ENCODE results near the gene LIX1L. TPM values are rescaled to one million over a fixed set of nuclear protein-coding genes. Genes with fewer than 3 reads are reported as not detected.

LIX1L gene
- total and polyA plus RNA-seq, 2 of the 13 experiments (the other 11 are each of a cell fraction or from before 2014, with no cell fraction given), result 8.1 to 24.9 TPM

DNA sequence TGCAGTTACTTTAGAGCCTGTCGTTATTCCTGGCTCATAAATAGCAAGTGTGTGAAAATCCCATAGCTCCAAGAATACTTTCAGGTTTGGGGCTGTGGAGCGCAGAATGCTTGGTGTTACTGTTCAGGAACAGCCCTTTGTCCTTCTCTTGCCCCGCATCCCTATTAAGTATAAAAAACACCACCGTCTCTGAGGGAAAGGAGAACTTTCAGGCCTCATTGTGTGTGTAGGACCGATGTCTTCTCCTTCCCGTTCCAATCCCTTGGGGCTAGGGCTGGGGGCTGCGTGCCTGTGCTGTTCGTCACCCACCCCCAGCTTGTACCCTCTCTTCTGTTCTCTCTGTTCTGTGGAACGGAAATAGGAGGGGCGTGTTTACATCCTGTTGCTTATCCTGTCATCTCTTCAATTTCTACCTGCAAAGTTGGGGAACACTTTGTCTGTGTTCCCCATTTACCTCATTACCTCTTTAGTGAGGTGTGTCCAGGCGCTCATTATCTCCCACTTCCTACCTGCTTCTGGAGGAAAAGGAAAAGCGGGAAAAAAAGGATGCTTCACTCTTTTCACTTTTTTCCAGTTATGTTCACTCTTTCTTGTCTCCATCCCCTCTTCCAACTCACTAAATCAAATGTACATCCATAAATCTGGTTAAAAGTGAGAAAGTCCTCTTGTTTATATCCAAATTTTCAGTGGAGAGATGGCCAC, 39.4 kb upstream of the LIX1L start (continued):
- TF ChIP-seq, protein P1, sequence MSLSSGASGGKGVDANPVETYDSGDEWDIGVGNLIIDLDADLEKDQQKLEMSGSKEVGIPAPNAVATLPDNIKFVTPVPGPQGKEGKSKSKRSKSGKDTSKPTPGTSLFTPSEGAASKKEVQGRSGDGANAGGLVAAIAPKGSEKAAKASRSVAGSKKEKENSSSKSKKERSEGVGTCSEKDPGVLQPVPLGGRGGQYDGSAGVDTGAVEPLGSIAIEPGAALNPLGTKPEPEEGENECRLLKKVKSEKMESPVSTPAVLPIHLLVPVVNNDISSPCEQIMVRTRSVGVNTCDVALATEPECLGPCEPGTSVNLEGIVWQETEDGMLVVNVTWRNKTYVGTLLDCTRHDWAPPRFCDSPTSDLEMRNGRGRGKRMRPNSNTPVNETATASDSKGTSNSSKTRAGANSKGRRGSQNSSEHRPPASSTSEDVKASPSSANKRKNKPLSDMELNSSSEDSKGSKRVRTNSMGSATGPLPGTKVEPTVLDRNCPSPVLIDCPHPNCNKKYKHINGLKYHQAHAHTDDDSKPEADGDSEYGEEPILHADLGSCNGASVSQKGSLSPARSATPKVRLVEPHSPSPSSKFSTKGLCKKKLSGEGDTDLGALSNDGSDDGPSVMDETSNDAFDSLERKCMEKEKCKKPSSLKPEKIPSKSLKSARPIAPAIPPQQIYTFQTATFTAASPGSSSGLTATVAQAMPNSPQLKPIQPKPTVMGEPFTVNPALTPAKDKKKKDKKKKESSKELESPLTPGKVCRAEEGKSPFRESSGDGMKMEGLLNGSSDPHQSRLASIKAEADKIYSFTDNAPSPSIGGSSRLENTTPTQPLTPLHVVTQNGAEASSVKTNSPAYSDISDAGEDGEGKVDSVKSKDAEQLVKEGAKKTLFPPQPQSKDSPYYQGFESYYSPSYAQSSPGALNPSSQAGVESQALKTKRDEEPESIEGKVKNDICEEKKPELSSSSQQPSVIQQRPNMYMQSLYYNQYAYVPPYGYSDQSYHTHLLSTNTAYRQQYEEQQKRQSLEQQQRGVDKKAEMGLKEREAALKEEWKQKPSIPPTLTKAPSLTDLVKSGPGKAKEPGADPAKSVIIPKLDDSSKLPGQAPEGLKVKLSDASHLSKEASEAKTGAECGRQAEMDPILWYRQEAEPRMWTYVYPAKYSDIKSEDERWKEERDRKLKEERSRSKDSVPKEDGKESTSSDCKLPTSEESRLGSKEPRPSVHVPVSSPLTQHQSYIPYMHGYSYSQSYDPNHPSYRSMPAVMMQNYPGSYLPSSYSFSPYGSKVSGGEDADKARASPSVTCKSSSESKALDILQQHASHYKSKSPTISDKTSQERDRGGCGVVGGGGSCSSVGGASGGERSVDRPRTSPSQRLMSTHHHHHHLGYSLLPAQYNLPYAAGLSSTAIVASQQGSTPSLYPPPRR (CRISPR knock-in tag; IDR thresholded peaks at IDR 0.05; ENCODE audit: borderline replicate concordance), result no peak
- TF ChIP-seq, protein P2, sequence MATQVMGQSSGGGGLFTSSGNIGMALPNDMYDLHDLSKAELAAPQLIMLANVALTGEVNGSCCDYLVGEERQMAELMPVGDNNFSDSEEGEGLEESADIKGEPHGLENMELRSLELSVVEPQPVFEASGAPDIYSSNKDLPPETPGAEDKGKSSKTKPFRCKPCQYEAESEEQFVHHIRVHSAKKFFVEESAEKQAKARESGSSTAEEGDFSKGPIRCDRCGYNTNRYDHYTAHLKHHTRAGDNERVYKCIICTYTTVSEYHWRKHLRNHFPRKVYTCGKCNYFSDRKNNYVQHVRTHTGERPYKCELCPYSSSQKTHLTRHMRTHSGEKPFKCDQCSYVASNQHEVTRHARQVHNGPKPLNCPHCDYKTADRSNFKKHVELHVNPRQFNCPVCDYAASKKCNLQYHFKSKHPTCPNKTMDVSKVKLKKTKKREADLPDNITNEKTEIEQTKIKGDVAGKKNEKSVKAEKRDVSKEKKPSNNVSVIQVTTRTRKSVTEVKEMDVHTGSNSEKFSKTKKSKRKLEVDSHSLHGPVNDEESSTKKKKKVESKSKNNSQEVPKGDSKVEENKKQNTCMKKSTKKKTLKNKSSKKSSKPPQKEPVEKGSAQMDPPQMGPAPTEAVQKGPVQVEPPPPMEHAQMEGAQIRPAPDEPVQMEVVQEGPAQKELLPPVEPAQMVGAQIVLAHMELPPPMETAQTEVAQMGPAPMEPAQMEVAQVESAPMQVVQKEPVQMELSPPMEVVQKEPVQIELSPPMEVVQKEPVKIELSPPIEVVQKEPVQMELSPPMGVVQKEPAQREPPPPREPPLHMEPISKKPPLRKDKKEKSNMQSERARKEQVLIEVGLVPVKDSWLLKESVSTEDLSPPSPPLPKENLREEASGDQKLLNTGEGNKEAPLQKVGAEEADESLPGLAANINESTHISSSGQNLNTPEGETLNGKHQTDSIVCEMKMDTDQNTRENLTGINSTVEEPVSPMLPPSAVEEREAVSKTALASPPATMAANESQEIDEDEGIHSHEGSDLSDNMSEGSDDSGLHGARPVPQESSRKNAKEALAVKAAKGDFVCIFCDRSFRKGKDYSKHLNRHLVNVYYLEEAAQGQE (IDR thresholded peaks at IDR 0.05; ENCODE audit: borderline replicate concordance in 1 of 2, low read depth in 1 of 2, low read length in 2 of 2), result no peak
- TF ChIP-seq SP5 (CRISPR knock-in tag; IDR thresholded peaks at IDR 0.05; ENCODE audit: borderline replicate concordance, low read depth), result peak; percentile 94
- no peak for TF ChIP-seq ZNF564 (CRISPR knock-in tag; IDR thresholded peaks at IDR 0.05)
- TF ChIP-seq DR1 (CRISPR knock-in tag; IDR thresholded peaks at IDR 0.05), result no peak
- TF ChIP-seq, protein P3, sequence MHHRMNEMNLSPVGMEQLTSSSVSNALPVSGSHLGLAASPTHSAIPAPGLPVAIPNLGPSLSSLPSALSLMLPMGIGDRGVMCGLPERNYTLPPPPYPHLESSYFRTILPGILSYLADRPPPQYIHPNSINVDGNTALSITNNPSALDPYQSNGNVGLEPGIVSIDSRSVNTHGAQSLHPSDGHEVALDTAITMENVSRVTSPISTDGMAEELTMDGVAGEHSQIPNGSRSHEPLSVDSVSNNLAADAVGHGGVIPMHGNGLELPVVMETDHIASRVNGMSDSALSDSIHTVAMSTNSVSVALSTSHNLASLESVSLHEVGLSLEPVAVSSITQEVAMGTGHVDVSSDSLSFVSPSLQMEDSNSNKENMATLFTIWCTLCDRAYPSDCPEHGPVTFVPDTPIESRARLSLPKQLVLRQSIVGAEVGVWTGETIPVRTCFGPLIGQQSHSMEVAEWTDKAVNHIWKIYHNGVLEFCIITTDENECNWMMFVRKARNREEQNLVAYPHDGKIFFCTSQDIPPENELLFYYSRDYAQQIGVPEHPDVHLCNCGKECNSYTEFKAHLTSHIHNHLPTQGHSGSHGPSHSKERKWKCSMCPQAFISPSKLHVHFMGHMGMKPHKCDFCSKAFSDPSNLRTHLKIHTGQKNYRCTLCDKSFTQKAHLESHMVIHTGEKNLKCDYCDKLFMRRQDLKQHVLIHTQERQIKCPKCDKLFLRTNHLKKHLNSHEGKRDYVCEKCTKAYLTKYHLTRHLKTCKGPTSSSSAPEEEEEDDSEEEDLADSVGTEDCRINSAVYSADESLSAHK (CRISPR knock-in tag; IDR thresholded peaks at IDR 0.05; ENCODE audit: borderline replicate concordance), result no peak
- TF ChIP-seq PHF8 (CRISPR knock-in tag; IDR thresholded peaks at IDR 0.05), result no peak; the same call in 1 of the 2 replicates
- TF ChIP-seq, protein P4, sequence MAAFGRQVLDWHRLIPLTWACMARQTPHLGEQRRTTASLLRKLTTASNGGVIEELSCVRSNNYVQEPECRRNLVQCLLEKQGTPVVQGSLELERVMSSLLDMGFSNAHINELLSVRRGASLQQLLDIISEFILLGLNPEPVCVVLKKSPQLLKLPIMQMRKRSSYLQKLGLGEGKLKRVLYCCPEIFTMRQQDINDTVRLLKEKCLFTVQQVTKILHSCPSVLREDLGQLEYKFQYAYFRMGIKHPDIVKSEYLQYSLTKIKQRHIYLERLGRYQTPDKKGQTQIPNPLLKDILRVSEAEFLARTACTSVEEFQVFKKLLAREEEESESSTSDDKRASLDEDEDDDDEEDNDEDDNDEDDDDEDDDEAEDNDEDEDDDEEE (CRISPR knock-in tag; IDR thresholded peaks at IDR 0.05), result no peak
- 0 out of 2 replicates have a peak, but pooled peaks have one; percentile 27 for TF ChIP-seq NCOA2 (CRISPR knock-in tag; IDR thresholded peaks at IDR 0.05)
- TF ChIP-seq HCFC1 (IDR thresholded peaks at IDR 0.05; ENCODE audit: low read depth, low read length), result no peak
- TF ChIP-seq RFXAP (CRISPR knock-in tag; IDR thresholded peaks at IDR 0.05; ENCODE audit: borderline replicate concordance), result 0 out of 2 replicates have a peak, but pooled peaks have one; percentile 10
- 0 out of 2 replicates have a peak, but pooled peaks have one; percentile 34 for TF ChIP-seq DPF2 (CRISPR knock-in tag; IDR thresholded peaks at IDR 0.05; ENCODE audit: borderline replicate concordance, low read depth)

Measured in HepG2 (cell line).